WTC11 (cell line): ENCODE results near the gene JAKMIP1. TPM values are rescaled to one million over a fixed set of nuclear protein-coding genes. Genes with fewer than 3 reads are reported as not detected.

Experiments
- ATAC-seq: fragments of 200-7000 bp; cut with Tn5 transposase; 2 replicates; pipeline ENCODE4 v1.10.0; 2021; ENCODE audit warnings: mild to moderate bottlenecking, moderate library complexity
- CTCF ChIA-PET: fragments of 300-600 bp; sonication (Branson Sonifier 250); formaldehyde crosslinking; loops from one replicate; lab custom pipeline; 2021; ENCODE audit warnings: antibody characterized with exemption; lab: Charles Lee
- POLR2A ChIA-PET: fragments of 350-600 bp; sonication (Branson Sonifier 250); formaldehyde crosslinking; loops from one replicate; lab custom pipeline; 2021; ENCODE audit warnings: antibody characterized with exemption; lab: Charles Lee
- DNase-seq: peaks from one replicate; pipeline ENCODE4 v3.0.0; 2021; ENCODE audit warnings: low spot score
- H3K27ac Mint-ChIP-seq: 2 replicates; pipeline ENCODE4 v1.8.0; 2021; ENCODE audit warnings: mixed read lengths
- H3K27me3 Mint-ChIP-seq: 2 replicates; pipeline ENCODE4 v1.8.0; 2021; ENCODE audit warnings: low read depth, mild to moderate bottlenecking, moderate library complexity, mixed read lengths
- H3K36me3 Mint-ChIP-seq: 2 replicates; pipeline ENCODE4 v1.8.0; 2021; ENCODE audit warnings: mixed read lengths
- H3K4me1 Mint-ChIP-seq: 2 replicates; pipeline ENCODE4 v1.8.0; 2022; ENCODE audit warnings: mixed read lengths
- H3K4me3 Mint-ChIP-seq: 2 replicates; pipeline ENCODE4 v1.8.0; 2021; ENCODE audit warnings: mild to moderate bottlenecking, moderate library complexity, mixed read lengths
- H3K9me3 Mint-ChIP-seq: 2 replicates; pipeline ENCODE4 v1.8.0; 2021; ENCODE audit warnings: mixed read lengths
- AFF4 ChIP-seq: sonication (generic); formaldehyde crosslinking; IDR thresholded peaks from 2 replicates; pipeline ENCODE4 v1.8.1; 2023; ENCODE audit warnings: mild to moderate bottlenecking, missing genetic modification reagents, borderline replicate concordance
- ARID4B ChIP-seq: sonication (generic); formaldehyde crosslinking; IDR thresholded peaks from 2 replicates; pipeline ENCODE4 v1.8.0; 2023; ENCODE audit warnings: missing genetic modification reagents, mild to moderate bottlenecking, borderline replicate concordance
- CREM ChIP-seq: sonication (generic); formaldehyde crosslinking; IDR thresholded peaks from 2 replicates; pipeline ENCODE4 v1.8.1; 2022; ENCODE audit warnings: mild to moderate bottlenecking, missing genetic modification reagents, moderate library complexity
- EMX1 ChIP-seq: fragments of 250-450 bp; sonication (Bioruptor Pico); IDR thresholded peaks from 2 replicates; pipeline ENCODE4 v1.8.0; 2021; ENCODE audit warnings: mild to moderate bottlenecking
- FOXP1 ChIP-seq: sonication (generic); formaldehyde crosslinking; IDR thresholded peaks from 2 replicates; pipeline ENCODE4 v1.8.0; 2022; ENCODE audit warnings: missing genetic modification reagents, mild to moderate bottlenecking, moderate library complexity, borderline replicate concordance
- MXD4 ChIP-seq: fragments of 250-450 bp; sonication (Bioruptor Pico); IDR thresholded peaks from 2 replicates; pipeline ENCODE4 v1.8.0; 2021; ENCODE audit warnings: mild to moderate bottlenecking, moderate library complexity, borderline replicate concordance
- OVOL2 ChIP-seq: fragments of 250-450 bp; sonication (Bioruptor Pico); IDR thresholded peaks from 2 replicates; pipeline ENCODE4 v1.9.0; 2021; ENCODE audit warnings: mild to moderate bottlenecking, borderline replicate concordance
- SMAD4 ChIP-seq: sonication (generic); formaldehyde crosslinking; IDR thresholded peaks from 2 replicates; pipeline ENCODE4 v1.8.0; 2022; ENCODE audit warnings: mild to moderate bottlenecking, missing genetic modification reagents
- ZNF121 ChIP-seq: sonication (generic); formaldehyde crosslinking; IDR thresholded peaks from 2 replicates; pipeline ENCODE4 v1.8.0; 2023; ENCODE audit warnings: missing genetic modification reagents
- ZNF219 ChIP-seq: sonication (generic); formaldehyde crosslinking; IDR thresholded peaks from 2 replicates; pipeline ENCODE4 v1.8.0; 2023; ENCODE audit warnings: missing genetic modification reagents, mild to moderate bottlenecking, borderline replicate concordance
- ZNF425 ChIP-seq: fragments of 250-450 bp; sonication (Bioruptor Pico); conservative IDR thresholded peaks from 2 replicates; pipeline ENCODE4 v1.9.0; 2021; ENCODE audit warnings: mild to moderate bottlenecking
- ZNF671 ChIP-seq: fragments of 250-450 bp; sonication (Bioruptor Pico); IDR thresholded peaks from 2 replicates; pipeline ENCODE4 v1.8.0; 2021; ENCODE audit warnings: mild to moderate bottlenecking
- total RNA-seq: library from RNA; stranded (reverse); gene quantifications from 3 replicates; pipeline ENCODE4 v1.2.3, GENCODE V29; 2021
- TF ChIP-seq, protein P1 (sequence below): fragments of 250-450 bp; sonication (Bioruptor Pico); IDR thresholded peaks from 2 replicates; pipeline ENCODE4 v1.9.0; 2021; ENCODE audit warnings: moderate library complexity, mild to moderate bottlenecking, inconsistent platforms, borderline replicate concordance

The JAKMIP1 gene
- total RNA-seq, 1 experiment from 2014 or later: 4.0 TPM

- Mint-ChIP-seq H3K4me1 (peaks cover 48% of the 10 kb centered on the region), H3K9me3 (no peaks in the 10 kb centered on the region), H3K36me3 (no peaks in the 10 kb centered on the region), H3K27ac (0 out of 2 replicates have a peak overlapping the region, but pooled peaks have one; percentile 34), H3K27me3 (no peaks in the 10 kb centered on the region; the same call in none of the 2 replicates), H3K4me3 (no peak overlapping the region)
- DNase-seq (no peak), ATAC-seq (peak; percentile 18; the same call in 1 of the 2 replicates)
- ChIA-PET POLR2A (no interaction called here), CTCF (interaction anchor here (1.1 kb wide), 2 partner anchors 9 to 144 kb away, joined by 4 to 6 read pairs; no protein-coding TSS in a partner anchor)
- TF ChIP-seq ZNF671 (CRISPR knock-in tag): no peak
These were observed 80.8 kb downstream of the JAKMIP1 start for GRCh38 chr4:6119507-6120020.

DNA sequence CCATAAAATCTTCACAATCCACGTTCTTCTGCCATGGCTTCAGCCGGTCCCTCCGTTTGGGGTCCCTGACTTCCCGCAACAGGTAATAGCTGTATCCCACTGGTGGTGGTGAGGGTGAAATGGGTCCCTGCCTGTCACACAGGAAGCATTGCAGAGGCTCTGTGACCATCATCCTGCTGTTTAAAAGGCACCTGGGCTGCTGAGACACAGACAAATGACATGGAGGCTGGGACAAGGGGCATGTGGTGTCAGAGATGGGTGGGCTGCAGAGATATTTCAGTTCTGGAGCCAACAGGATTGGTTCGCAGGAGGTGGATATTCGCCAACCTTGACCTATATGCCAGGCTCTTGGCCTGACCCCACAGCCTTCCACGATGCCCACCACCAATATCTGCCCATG, 82.1 kb downstream of the JAKMIP1 start:
- no peak for ATAC-seq

DNA sequence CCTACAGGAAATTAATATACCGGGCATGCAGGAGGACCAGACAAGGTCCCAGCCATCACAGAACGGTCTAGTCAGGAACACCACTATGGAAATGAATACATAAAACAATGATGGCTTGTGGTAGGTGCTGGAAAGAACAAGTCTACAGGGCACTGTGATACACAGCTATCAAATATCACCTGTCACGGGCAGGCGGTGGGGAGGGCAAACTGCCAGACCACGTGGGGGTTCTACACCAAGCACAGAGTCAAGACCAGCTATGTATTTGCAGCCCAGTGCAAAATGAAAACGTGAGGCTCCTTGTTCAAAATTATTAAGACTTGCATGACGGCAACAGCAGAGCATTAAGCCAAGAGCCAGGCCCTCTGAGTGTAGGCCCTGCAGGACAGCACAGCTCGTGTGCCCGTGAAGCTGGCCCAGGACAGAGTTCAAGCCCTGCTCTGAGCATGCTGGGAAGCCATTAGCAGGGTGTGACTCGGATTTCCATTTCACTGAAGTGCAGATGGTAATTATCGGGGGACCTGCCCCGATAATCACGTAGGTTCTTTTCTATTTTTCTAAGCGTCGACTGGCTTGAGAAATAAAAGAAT, 83.6 kb downstream of the JAKMIP1 start:
- POLR2A ChIA-PET: no interaction called here
- no peaks in the 10 kb centered on the region for H3K36me3 Mint-ChIP-seq
- CTCF ChIA-PET: interaction anchor here (1.5 kb wide), 1 partner anchor 134 kb away, joined by 3 read pairs; no protein-coding TSS in a partner anchor

More for the DNA sequence above, 82.1 kb downstream of the JAKMIP1 start:
- H3K9me3 Mint-ChIP-seq: no peaks in the 10 kb centered on the region
- H3K27me3 Mint-ChIP-seq: no peaks in the 10 kb centered on the region; the same call in none of the 2 replicates
- POLR2A ChIA-PET: no interaction called here
- peaks cover 46% of the 10 kb centered on the region for H3K4me1 Mint-ChIP-seq
- H3K36me3 Mint-ChIP-seq: no peaks in the 10 kb centered on the region
- CTCF ChIA-PET: interaction anchor here (1.1 to 1.5 kb wide), 2 partner anchors 8 to 133 kb away, joined by 3 to 6 read pairs; no protein-coding TSS in a partner anchor
- 0 out of 2 replicates have a peak overlapping the region, but pooled peaks have one; percentile 57 for H3K27ac Mint-ChIP-seq
- no peak overlapping the region; the same call in 1 of the 2 replicates for H3K4me3 Mint-ChIP-seq
- TF ChIP-seq OVOL2 (CRISPR knock-in tag) (no peak), ZNF219 (CRISPR knock-in tag) (no peak)
- no peak for DNase-seq

GRCh38 chr4:6115746-6116586, 84.4 kb downstream of the JAKMIP1 start:
- DNase-seq (no peak), ATAC-seq (no peak)
- Mint-ChIP-seq H3K4me1 (peaks cover 44% of the 10 kb centered on the region), H3K27me3 (peaks cover 6% of the 10 kb centered on the region), H3K27ac (no peak overlapping the region; the same call in 1 of the 2 replicates), H3K4me3 (no peak overlapping the region), H3K36me3 (no peaks in the 10 kb centered on the region), H3K9me3 (no peaks in the 10 kb centered on the region)
- ChIA-PET CTCF (no interaction called here), POLR2A (no interaction called here)
- no peak for TF ChIP-seq MXD4 (CRISPR knock-in tag)
- TF ChIP-seq, protein P1, sequence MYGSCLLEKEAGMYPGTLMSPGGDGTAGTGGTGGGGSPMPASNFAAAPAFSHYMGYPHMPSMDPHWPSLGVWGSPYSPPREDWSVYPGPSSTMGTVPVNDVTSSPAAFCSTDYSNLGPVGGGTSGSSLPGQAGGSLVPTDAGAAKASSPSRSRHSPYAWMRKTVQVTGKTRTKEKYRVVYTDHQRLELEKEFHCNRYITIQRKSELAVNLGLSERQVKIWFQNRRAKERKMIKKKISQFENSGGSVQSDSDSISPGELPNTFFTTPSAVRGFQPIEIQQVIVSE (CRISPR knock-in tag): no peak
- no peak for TF ChIP-seq AFF4 (CRISPR knock-in tag)
- no peak for TF ChIP-seq CREM (CRISPR knock-in tag)
- TF ChIP-seq ARID4B: no peak
- TF ChIP-seq EMX1: no peak

More for the DNA sequence above, 83.6 kb downstream of the JAKMIP1 start:
- peaks cover 6% of the 10 kb centered on the region for H3K27me3 Mint-ChIP-seq
- no peak overlapping the region for H3K4me3 Mint-ChIP-seq
- peak overlapping the region; percentile 21; the same call in 1 of the 2 replicates for H3K27ac Mint-ChIP-seq
- no peaks in the 10 kb centered on the region for H3K9me3 Mint-ChIP-seq
- peak; percentile 65 for ATAC-seq
- DNase-seq: no peak
- TF ChIP-seq FOXP1: no peak
- TF ChIP-seq ZNF121: 0 out of 2 replicates have a peak, but pooled peaks have one; percentile 53
- TF ChIP-seq SMAD4 (CRISPR knock-in tag): no peak
- TF ChIP-seq ZNF425 (CRISPR knock-in tag): no peak
- peaks cover 44% of the 10 kb centered on the region for H3K4me1 Mint-ChIP-seq
